HG03064 (cell line): Measurements from ENCODE around the gene ABCC5.
"Not testable (repeated sequence)": the region's sequence is repeated elsewhere in the genome, so short reads cannot be mapped to it uniquely, and the experiment has no call there.

ENCODE experiments used
- ATAC-seq: cut with Tn5 transposase; IDR thresholded peaks from one replicate; pipeline ENCODE4 v1.9.1; 2021; ENCODE audit warnings: low read depth; ENCODE audit not compliant: unreplicated experiment

Gene ABCC5

GRCh38 chr3:183898028-183898431, 119.7 kb downstream of the ABCC5 start:
- ATAC-seq, result no peak

- no peak for ATAC-seq
Observed at GRCh38 chr3:183897606-183898005, 120.1 kb downstream of the ABCC5 start.

GRCh38 chr3:183896610-183897009, 121.1 kb downstream of the ABCC5 start:
- ATAC-seq, result no peak

GRCh38 chr3:183896184-183896583, 121.5 kb downstream of the ABCC5 start:
- no peak for ATAC-seq

- no peak for ATAC-seq
Observed at GRCh38 chr3:183895774-183896173, 121.9 kb downstream of the ABCC5 start.

- ATAC-seq, result no peak
Observed at GRCh38 chr3:183895296-183895695, 122.4 kb downstream of the ABCC5 start.

GRCh38 chr3:183892610-183893214, 125.0 kb downstream of the ABCC5 start:
- ATAC-seq, result no peak

- ATAC-seq, result no peak
Observed at GRCh38 chr3:183885766-183886165, 131.9 kb downstream of the ABCC5 start.

GRCh38 chr3:183884427-183885296, 133.0 kb downstream of the ABCC5 start, which contains the start of gene PARL:
PARL (minus strand) TSS chr3:183884880; CDS start chr3:183884846, 34 bp downstream.
- peak; percentile 100 for ATAC-seq

GRCh38 chr3:183884097-183884426, 133.6 kb downstream of the ABCC5 start:
- ATAC-seq, result no peak

- no peak for ATAC-seq
Observed at GRCh38 chr3:183883291-183884096, 134.2 kb downstream of the ABCC5 start.

- no peak for ATAC-seq
Observed at GRCh38 chr3:183880121-183880520, 137.6 kb downstream of the ABCC5 start.

GRCh38 chr3:183879243-183879642, 138.4 kb downstream of the ABCC5 start:
- no peak for ATAC-seq

GRCh38 chr3:183878071-183878470, 139.6 kb downstream of the ABCC5 start:
- no peak for ATAC-seq

- ATAC-seq, result not testable (repeated sequence)
Observed at GRCh38 chr3:183877227-183877626, 140.5 kb downstream of the ABCC5 start.

GRCh38 chr3:183875411-183875810, 142.3 kb downstream of the ABCC5 start:
- no peak for ATAC-seq

- no peak for ATAC-seq
Observed at GRCh38 chr3:183873914-183874313, 143.8 kb downstream of the ABCC5 start.

GRCh38 chr3:183871541-183871940, 146.1 kb downstream of the ABCC5 start:
- no peak for ATAC-seq

GRCh38 chr3:183870563-183870962, 147.1 kb downstream of the ABCC5 start:
- ATAC-seq, result no peak
